Nucleus accumbens (tissue), 56 donors: ENCODE results near the gene SRP9.
A peak's percentile ranks its signal among the peaks of the same experiment; 100 is the strongest.
"Not testable (repeated sequence)": the region's sequence is repeated elsewhere in the genome, so short reads cannot be mapped to it uniquely, and the experiment has no call there.

Experiments used
- DNase-seq, 56 donors: peaks; one replicate each; lab custom pipeline; 2025; lab: John Stamatoyannopoulos, UW

SRP9 gene

DNA sequence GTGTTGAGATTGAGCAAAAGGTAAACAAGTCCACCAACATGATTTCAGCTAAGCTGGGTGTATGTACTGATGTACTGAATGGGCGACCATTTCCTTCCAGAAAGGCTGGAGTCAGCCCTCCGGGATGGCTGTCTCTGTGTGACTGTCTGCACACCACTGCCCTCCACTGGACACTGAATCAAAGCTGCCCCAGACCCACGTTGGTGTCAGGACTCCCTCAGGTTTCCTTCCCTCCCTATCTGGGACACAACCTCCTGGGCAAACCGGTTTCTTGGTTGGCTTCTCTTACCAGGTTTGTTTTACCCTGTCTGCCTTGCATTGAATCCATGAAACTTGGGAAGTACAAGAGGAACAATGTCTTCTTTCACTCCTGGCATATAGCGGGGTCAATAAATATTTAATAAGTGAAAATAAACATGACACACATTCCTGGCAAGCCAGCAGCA, 5.3 kb upstream of the SRP9 start:
- peak in 50 of 56 donors; percentile 19 to 88 (median 63) for DNase-seq

- no peak for DNase-seq
Observed at GRCh38 chr1:225772848-225773247, 4.8 kb upstream of the SRP9 start.

- DNase-seq: no peak
Observed at GRCh38 chr1:225774281-225775147, 3.1 kb upstream of the SRP9 start.

DNA sequence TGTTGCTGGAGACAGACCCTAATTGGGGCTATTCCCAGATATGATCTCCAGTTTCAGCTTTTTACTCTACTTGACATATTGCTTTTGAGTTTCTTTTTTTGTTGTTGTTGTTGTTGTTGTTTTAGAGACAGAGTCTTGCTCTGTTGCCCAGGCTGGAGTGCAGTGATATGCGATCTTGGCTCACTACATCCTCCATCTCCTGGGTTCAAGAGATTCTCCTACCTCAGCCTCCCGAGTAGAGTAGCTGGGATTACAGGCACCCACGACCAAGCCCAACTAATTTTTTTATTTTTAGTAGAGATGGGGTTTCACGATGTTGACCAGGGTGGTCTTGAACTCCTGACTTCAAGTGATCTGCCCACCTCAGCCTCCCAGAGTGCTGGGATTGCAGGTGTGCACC, 1.3 kb upstream of the SRP9 start:
- no peak for DNase-seq

GRCh38 chr1:225777058-225777582, 506 bp upstream of the SRP9 start:
- DNase-seq: no peak

DNA sequence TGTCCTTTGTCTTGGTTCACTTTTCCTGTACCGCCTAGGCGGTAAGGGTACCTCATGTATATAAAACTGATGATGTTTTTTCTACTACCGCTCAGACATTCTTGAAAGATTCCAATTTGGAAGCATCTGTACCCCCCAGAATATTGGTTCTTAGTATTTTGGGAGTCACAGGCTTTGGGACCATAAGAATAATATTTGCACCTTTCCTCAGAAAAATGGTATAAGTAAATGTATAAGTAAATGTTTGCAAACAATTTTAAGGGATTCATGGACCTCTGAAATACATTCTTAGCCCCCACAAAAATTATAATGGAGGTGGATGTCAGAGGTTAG, 677 bp downstream of the SRP9 start:
- no peak for DNase-seq

GRCh38 chr1:225779165-225779564, 1.5 kb downstream of the SRP9 start:
- DNase-seq: not testable (repeated sequence)

DNA sequence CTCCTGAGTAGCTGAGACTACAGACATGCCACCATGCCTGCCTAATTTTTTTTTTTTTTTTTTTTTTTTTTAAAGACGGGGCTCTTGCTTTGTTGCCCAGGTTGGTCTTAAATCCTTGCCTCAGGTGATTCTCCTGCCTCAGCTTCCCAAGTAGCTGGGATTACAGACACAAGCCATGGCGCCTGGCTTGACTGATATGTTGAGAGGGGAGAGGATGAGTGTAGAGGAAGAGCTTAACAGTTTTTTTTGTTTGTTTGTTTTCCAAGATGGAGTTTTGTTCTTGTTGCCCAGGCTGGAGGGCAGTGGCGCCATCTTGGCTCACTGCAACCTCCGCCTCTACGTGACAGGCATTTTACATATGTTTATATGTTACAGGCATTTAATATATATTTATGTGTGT, 2.5 kb downstream of the SRP9 start:
- no peak for DNase-seq

GRCh38 chr1:225780630-225781029, 3.0 kb downstream of the SRP9 start:
- no peak for DNase-seq

GRCh38 chr1:225789142-225789541, 11.5 kb downstream of the SRP9 start:
- not testable (repeated sequence) for DNase-seq

DNA sequence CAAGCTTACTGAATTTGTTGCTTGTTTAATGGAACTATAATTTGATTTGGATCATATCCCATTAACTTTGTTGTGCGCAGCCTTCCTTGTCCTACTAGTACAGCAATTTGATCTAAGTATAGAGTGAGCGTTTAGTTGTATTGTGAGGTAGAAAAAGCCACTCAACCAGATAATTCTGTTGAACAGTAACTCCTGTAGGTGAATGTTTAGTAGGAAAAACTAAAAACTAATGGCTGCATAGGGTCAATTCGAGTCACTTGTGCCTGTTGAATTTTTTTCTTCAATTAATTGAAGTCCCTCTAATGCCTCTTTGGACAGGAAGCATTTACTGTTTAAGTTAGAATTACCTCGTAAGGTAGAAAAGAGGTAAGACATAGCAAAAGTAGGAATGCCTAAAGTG, 17.3 kb downstream of the SRP9 start:
- DNase-seq: no peak

GRCh38 chr1:225796097-225796496, 18.5 kb downstream of the SRP9 start:
- not testable (repeated sequence) for DNase-seq

DNA sequence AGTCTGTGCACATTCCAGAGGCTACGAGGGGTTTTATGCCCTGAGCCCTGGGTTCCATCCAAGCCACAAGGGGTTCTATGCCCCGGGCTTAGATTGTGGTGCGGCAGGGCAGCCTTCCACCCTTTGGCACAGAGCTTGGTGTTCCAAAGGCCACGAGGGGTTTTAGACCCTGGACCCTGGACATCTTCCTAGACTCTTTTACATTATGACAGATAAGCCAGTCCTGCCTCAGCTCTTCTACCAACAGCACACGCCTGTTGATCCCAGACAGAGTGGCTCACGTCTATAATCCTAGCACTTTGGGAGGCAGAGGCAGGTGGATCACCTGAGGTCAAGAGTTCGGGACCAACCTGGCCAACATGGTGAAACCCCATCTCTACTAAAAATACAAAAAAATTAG, 23.5 kb downstream of the SRP9 start:
- DNase-seq: not testable (repeated sequence)

DNA sequence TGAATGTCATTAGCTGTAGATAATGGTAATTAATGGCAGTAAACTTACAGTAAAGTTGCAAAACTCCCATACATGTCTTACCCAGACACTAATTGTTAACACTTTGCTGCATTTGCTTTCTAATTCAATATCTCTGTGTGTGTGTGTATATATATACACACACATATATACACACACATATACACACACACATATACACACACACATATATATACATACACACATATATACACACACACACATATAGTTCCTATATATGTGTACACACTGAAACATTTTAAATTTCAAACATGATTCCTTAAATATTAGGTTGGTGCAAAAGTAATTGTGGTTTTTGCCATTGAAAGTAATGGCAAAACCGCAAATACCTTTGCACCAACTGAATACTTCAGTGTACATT, 28.6 kb downstream of the SRP9 start:
- DNase-seq: no peak

GRCh38 chr1:225806736-225807135, 29.1 kb downstream of the SRP9 start:
- not testable (repeated sequence) for DNase-seq

DNA sequence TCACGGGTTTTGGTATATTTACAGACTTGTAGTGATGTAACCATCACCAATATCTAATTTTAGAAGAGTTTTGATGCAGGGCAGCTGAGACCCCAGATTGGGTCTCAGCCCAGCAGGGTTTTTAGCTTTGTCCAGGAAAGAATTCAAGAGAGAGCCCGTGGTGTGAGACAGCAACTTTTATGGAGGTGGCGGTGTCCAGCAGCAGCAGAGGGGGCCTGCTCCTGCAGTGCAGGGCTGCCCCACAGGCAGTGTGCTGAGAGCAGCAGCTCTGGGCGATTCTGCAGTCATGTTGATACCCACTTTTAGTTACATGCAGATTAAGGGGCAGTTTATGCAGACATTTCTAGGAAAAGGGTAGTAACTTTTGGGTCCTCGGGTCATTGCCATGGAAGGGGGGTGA, 30.5 kb downstream of the SRP9 start:
- no peak for DNase-seq

DNA sequence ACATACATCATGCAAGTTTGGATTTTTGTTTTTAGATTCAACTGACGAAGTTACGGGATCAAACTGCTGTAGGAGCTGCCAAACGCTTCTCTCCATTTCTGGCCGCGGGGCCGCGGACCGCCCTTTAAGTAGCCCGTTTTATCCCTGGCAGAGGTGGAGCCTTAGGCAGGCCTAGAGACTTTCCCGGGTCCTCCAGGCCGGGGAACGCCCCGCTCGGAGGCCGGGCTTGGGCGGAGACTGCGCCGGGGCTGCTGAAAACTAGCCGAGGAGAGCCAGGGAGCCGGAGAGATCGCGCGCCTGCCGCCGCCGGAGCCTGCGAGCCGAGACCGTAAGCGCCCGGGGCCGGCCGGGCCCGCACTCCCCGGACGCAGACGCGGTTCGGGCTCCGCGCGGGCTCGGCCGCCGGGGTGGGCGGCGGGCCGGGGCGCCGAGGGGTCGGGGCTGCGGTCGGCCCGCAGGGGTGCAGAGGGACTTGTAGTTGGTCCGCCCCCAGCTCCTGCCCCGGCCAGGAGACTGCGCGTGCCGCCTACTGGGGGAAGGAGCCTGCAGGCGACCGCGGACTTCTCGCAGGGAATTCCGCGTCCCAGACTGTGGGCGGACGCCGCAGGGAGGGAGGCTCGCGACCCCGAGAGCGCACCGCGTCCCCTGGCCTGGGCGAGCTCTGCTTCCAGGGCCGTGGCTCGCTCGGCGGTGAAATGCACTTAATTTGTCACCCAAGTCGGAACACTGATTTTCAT, 32.4 kb downstream of the SRP9 start, which contains the start of gene EPHX1:
Gene EPHX1 (plus strand): TSS at position 283 of the 737 bp plus-strand sequence. CDS start 18,606 bp downstream, outside the sequence.
- peak in 54 of 56 donors; percentile 30 to 90 (median 73) for DNase-seq

GRCh38 chr1:225810579-225811538, 33.2 kb downstream of the SRP9 start:
- peak in 2 of 56 donors; percentile 15 to 25 for DNase-seq

GRCh38 chr1:225811622-225812487, 34.2 kb downstream of the SRP9 start:
- peak in 1 of 56 donors; percentile 16 for DNase-seq
